Hepatic stellate cell (primary cell): ENCODE measurements around the gene CCDC88B.
A peak's percentile ranks its signal among the peaks of the same experiment; 100 is the strongest.

Experiments used
- DNase-seq: peaks from one replicate; pipeline ENCODE4 v3.0.0; 2011; ENCODE audit warnings: low spot score

The CCDC88B gene

GRCh38 chr11:64362339-64362738 is 22.3 kb downstream of the CCDC88B start:
- no peak for DNase-seq

GRCh38 chr11:64364435-64364834 is 24.4 kb downstream of the CCDC88B start:
- no peak for DNase-seq

DNA sequence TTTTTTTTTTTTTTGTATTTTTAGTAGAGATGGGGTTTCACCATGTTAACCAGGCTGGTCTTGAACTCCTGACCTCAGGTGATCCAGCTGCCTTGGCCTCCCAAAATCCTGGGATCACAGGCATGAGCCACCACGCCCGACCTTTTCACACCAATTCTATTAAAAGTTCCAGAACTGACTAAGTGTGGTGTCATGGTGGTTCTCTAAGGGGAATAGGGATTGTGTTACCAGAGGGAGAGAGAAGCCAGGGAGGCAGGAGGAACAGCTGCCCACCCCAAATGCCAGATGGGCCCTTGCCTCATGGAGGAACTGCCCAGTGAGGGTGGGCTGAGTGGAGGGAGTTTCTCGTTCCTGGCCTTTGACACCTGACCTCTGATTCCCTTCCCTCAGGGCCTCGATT is 24.9 kb downstream of the CCDC88B start:
- DNase-seq: no peak

- DNase-seq: no peak
Measured at GRCh38 chr11:64366751-64367150, 26.7 kb downstream of the CCDC88B start.

DNA sequence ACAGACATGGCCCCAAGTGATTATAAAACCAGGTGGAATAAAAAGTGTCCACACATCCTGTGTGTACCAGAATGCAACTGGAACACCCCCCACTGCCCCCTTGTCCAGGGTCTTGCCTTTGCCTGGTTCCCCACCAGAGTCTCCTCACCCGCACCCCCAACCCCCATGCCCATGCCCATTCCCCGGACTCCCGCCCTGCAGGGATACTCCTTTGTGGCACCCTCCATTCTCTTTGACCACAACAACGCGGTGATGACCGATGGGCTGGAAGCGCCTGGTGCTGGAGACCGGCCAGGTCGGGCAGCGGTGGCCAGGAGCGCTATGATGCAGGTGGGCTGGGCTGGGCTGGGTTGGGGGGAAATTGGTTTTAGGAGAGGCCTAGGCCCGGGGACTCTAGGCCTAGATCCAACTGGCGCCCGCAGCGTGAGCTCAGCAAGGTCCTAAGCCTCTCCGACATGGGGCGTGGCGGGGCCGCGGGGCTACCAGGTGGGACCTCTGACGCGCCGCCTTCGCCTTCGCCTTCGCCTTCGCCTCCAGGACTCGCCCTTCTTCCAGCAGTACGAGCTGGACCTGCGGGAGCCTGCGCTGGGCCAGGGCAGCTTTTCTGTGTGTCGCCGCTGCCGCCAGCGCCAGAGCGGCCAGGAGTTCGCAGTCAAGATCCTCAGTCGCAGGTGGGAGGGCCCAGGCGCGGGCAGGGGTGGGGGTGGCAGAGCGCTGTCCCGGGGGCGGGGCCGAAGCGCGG is 28.1 kb downstream of the CCDC88B start:
- no peak for DNase-seq

GRCh38 chr11:64368673-64369074 is 28.7 kb downstream of the CCDC88B start:
- DNase-seq: no peak

DNA sequence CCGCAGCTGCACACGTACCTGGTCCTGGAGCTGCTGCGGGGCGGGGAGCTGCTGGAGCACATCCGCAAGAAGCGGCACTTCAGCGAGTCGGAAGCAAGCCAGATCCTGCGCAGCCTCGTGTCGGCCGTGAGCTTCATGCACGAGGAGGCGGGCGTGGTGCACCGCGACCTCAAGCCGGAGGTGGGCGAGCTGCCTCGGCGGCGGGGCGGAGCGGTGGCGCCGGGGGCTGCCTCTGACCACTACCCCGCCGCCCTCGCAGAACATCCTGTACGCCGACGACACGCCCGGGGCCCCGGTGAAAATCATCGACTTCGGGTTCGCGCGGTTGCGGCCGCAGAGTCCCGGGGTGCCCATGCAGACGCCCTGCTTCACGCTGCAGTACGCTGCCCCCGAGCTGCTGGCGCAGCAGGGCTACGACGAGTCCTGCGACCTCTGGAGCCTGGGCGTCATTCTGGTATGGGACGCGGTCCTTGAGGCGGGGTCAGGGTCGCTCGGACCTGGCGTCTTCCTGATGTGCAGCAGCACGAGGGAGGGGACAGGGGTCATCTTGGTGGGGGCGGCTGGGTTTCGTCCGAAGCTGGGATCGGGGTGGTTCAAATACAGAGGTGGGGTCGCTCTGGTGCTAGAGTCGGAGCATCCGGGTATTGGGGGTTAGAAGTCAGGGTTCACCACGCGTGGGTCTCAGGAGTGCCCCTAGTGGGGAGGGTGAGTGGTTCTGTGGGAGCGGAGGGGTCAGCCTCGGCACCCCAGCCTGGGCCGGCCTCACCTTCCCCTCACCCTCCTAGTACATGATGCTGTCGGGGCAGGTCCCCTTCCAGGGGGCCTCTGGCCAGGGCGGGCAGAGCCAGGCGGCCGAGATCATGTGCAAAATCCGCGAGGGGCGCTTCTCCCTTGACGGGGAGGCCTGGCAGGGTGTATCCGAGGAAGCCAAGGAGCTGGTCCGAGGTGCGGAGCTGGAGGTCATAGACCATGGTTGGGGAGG is 29.7 kb downstream of the CCDC88B start:
- no peak for DNase-seq

GRCh38 chr11:64371201-64371600 is 31.2 kb downstream of the CCDC88B start:
- no peak for DNase-seq

GRCh38 chr11:64372021-64372420 is 32.0 kb downstream of the CCDC88B start:
- DNase-seq: no peak

DNA sequence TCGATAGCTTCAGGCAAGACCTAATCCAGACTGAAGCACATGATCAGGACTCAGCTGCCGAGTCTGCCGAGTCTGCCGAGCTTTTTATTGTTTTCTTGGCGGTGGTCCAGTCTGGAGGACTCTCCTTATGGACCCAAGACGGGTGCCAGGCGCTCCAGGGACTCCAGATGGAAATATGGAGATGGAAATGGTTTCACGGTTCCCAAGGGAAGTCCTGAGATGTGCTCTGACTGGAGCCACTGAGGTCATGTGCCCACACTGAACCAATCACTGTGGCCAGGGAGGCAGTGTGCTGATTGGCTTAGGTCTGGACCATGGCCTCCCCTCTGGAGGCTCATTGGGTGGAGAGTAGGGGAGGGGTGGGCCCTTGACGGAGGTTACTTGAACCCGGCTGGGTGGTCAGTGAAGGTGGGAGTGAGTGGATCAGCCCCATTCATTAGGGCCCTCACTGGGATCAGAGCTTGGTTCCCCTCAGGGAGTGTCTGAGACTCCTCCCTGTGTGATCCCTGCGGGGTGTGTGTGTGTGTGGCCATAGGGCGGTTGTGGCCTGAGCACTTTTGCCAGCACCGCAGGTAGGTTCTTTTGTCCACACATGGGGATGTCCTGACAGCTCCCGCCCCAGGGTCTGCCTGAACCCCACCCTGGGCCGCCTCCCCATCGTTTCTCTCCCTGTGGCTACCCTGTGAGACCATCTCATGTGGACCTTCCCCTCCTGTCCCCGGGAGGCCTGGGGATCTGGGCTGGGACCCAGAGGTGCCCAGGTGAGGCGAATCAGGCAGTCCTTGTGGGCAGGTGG is 33.0 kb downstream of the CCDC88B start:
- DNase-seq: peak; percentile 49

- no peak for DNase-seq
Measured at GRCh38 chr11:64373598-64373974, 33.6 kb downstream of the CCDC88B start.

- no peak for DNase-seq
Measured at GRCh38 chr11:64376071-64376470, 36.1 kb downstream of the CCDC88B start.

- no peak for DNase-seq
Measured at GRCh38 chr11:64378335-64378880, 38.4 kb downstream of the CCDC88B start.

DNA sequence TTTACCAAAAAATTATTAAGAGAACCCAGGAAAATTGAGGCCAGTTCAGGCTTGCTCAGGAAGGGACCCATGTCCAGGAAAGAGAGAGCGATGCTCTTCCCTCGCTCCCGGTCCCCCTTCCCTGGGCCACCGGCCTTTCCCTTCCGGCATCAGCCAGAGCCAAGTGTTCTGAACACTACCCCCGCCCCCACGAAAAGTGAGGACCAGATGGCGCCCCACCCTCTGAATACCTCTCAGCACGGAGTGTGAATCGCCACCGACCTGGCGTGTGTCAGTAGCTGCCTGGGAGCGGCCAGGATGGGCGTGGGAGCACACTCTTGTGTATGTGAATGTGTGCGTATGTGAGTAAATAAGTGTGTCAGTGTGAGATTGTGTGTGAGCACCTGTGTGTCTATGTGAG is 39.2 kb downstream of the CCDC88B start:
- no peak for DNase-seq

DNA sequence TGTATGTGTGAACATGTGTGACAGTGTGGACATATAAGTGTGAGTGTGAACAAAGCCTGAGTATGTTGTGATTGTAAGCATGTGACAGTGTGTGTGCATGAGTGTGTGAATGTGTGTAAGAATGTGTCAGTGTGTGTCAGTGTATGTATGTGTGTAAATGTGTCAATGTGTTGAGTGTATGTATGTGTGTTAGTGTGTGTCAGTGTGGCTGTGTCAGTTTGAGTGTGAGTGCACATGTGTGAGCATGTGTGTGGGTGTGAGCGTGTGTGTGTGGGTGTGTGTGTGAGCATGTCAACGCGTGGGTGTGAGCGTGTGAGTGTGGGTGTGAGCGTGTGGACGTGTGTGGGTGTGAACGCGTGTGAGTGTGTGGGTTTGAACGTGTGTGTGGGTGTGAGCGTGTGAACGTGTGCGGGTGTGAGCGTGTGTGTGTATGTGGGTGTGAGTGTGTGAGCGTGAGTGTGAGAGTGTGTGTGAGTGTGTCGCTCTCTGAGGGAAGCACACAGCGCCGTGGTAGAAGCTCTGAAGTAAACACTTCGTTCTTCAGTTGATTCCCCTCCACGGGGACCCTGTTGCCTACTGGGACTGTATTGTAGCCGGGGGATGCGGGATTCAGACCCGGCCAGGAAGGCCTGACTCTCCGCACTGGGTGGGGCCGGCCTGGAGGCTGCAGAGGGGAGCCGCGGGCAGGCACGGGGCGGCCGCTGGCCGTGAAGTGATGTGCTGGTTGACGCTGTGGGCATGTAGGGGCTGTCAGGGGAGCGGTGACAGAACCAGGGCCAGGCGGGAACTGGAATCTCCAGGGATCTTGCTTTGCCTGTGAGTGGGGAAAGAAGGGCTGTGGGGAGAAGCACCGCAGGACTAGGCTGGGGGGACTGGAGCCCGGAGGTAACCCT is 40.1 kb downstream of the CCDC88B start:
- no peak for DNase-seq

DNA sequence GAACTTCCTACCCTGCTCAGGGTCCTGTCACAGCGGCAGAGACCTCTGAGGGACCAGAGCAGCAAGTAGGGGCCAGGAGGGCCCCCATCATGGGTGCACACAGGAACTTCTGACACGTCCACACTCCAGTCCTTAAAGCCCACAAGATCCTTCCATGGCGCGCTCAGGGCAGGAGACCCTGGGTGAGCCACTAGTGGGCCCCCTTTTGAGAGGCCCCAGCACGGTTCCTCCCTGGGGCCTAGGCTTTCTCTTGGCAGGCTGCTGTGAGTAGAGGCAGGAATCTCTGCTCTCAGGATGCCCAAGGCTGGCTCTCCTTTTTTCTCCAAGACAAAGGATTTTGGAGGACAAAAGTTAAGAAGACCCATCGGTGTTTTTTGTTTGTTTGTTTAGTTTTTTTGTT is 41.3 kb downstream of the CCDC88B start:
- no peak for DNase-seq

DNA sequence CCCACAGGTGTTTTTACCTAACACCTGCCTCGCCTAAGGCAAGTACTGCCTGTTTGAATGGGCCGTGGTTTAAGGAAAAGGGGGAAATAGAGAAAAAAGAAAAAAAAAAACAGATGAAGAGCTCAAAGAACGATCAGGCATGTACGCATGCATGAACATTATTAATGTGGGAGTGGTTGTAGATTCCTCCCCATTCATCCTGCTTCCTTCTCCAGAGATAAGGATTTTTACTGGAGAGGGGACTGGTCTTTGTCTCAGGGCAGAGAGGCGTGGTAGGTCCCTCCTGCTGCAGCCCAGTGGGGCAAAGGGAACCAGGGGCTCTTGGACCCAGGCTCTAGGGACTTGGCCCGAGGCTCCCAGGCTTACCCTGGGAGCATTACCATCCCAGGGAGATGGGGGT is 42.0 kb downstream of the CCDC88B start:
- no peak for DNase-seq

GRCh38 chr11:64382586-64382985 is 42.6 kb downstream of the CCDC88B start:
- no peak for DNase-seq

DNA sequence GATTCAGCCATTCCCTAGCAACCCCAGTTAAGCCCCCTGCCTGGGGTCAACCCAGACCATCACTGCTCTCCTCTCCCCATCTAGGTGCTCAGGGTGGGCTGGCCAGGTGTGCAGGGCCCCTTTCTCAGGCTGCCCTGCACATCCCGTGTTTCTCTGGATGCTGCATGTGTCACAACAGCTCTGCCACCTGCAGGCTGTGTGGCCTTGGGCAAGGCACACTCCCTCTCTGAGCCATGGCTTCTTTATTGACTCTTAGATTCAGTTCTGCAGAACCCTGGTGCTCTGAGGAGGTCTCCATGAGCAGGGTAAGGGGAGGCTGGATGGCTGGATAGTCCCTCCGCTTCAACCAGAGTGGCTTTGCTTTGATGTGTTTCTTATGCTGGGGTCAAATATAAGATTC is 43.6 kb downstream of the CCDC88B start:
- DNase-seq: no peak

DNA sequence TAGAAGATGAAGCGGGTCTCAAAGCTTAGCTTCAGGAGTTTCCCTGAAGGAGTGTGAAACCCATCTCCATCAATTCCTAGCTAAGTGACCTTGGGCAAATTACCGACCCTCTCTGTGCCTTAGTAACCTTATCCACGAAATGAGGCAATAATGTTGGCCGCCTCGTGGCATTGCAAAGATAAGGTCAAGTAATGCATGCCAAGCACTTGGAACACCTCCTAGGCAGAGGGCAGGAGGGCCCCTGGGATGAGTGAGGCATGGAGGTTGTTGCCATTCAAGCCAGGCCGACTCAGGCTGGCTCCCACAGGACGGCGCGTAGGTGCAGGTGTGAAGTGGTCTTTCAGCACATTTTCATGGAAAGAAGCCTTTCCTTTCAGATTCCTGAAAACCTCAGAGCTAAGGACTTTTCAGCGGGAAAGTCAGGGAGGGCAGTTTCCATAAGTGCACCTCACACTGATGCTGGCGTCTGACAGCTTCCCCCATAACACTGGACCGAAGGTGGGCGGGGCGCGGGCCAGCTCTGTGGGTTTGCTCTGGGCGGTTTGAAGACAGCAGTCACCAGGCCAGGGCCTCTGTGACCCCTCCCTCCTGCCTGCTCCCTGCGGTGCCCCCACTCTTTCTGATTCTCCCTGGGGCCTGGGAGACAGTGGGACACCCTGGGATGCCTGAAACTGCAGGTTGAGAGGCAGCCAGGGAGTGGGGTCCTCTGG is 44.2 kb downstream of the CCDC88B start:
- no peak for DNase-seq
